SU-DHL-6 (cell line): ENCODE measurements around the gene TRAK2.
"Not testable (repeated sequence)": the region's sequence is repeated elsewhere in the genome, so short reads cannot be mapped to it uniquely, and the experiment has no call there.

ENCODE experiments used
- H2AFZ ChIP-seq: fragments of 200-600 bp; sonication (generic); 2 replicates; pipeline ENCODE4 v1.6.1; 2014; ENCODE audit warnings: low read depth, mild to moderate bottlenecking, moderate library complexity, mixed read lengths, antibody characterized with exemption, low read length; ENCODE audit not compliant: severe bottlenecking
- H3F3A ChIP-seq: fragments of 200-600 bp; shearing (Covaris generic); 2 replicates; pipeline ENCODE4 v1.6.0; 2016; ENCODE audit warnings: antibody characterized with exemption, mild to moderate bottlenecking; ENCODE audit not compliant: insufficient read depth
- H3K27ac ChIP-seq: fragments of 200-600 bp; sonication (generic); 2 replicates; pipeline ENCODE4 v1.5.1; 2016; ENCODE audit warnings: low read depth, mild to moderate bottlenecking, low read length, moderate library complexity, mixed read lengths
- H3K27me3 ChIP-seq: fragments of 200-600 bp; sonication (generic), shearing (Covaris generic); 2 replicates; pipeline ENCODE4 v1.6.0; 2014; ENCODE audit warnings: mild to moderate bottlenecking, low read length
- H3K36me3 ChIP-seq: fragments of 200-600 bp; sonication (generic); 2 replicates; pipeline ENCODE4 v1.6.1; 2014; ENCODE audit warnings: mild to moderate bottlenecking, low read length, mixed read lengths
- H3K4me2 ChIP-seq: fragments of 300-600, 200-600 bp; shearing (Covaris generic), sonication (generic); 2 replicates; pipeline ENCODE4 v1.6.0; 2014; ENCODE audit warnings: low read length, low read depth, mild to moderate bottlenecking; ENCODE audit not compliant: poor library complexity, severe bottlenecking
- H3K4me3 ChIP-seq: fragments of 200-600 bp; sonication (generic); 2 replicates; pipeline ENCODE4 v1.5.1; 2014; ENCODE audit warnings: antibody characterized with exemption, low read length, mild to moderate bottlenecking, mixed read lengths; ENCODE audit not compliant: insufficient read depth, poor library complexity, severe bottlenecking
- H3K79me2 ChIP-seq: fragments of 200-600 bp; sonication (generic); 2 replicates; pipeline ENCODE4 v1.6.1; 2014; ENCODE audit warnings: mild to moderate bottlenecking, low read length, moderate library complexity; ENCODE audit not compliant: insufficient read depth
- H3K9ac ChIP-seq: fragments of 200-600 bp; sonication (generic); 2 replicates; pipeline ENCODE4 v1.7.0; 2014; ENCODE audit warnings: mild to moderate bottlenecking, low read length
- H3K9me2 ChIP-seq: fragments of 200-600 bp; sonication (generic); replicated peaks from 2 replicates; pipeline ENCODE4 v1.6.1; 2014; ENCODE audit warnings: low read length; ENCODE audit not compliant: insufficient read depth
- H3K9me3 ChIP-seq: fragments of 200-600 bp; sonication (generic); 2 replicates; pipeline ENCODE4 v1.6.1; 2014; ENCODE audit warnings: low read length, mixed read lengths; ENCODE audit not compliant: insufficient read depth
- H4K20me1 ChIP-seq: fragments of 200-600 bp; sonication (generic); 2 replicates; pipeline ENCODE4 v1.6.1; 2014; ENCODE audit warnings: low read depth, mild to moderate bottlenecking, antibody characterized with exemption, low read length, moderate library complexity, mixed read lengths
- CTCF ChIP-seq: fragments of 200-600 bp; sonication (generic); IDR thresholded peaks from one replicate; pipeline ENCODE4 v1.5.1; 2017; ENCODE audit warnings: antibody characterized with exemption, mild to moderate bottlenecking, low read length, moderate library complexity; ENCODE audit not compliant: insufficient read depth, poor library complexity, severe bottlenecking
- EZH2phosphoT487 ChIP-seq: fragments of 200-600 bp; sonication (generic), shearing (Covaris generic); conservative IDR thresholded peaks from 2 replicates; pipeline ENCODE4 v1.6.1; 2018; ENCODE audit warnings: mild to moderate bottlenecking, antibody characterized with exemption, low read length, moderate library complexity, mixed read lengths

Gene TRAK2

GRCh38 chr2:201444746-201445465 lies 6.4 kb downstream of the TRAK2 start:
- Histone ChIP-seq H3K79me2 (no peaks in the 10 kb centered on the region), H2AFZ (no peak overlapping the region), H3K9ac (no peak overlapping the region), H3K4me3 (no peak overlapping the region), H3K27me3 (no peaks in the 10 kb centered on the region), H3K9me3 (no peaks in the 10 kb centered on the region), H3K27ac (no peak overlapping the region), H4K20me1 (no peaks in the 10 kb centered on the region), H3K36me3 (no peaks in the 10 kb centered on the region), H3K4me2 (no peak overlapping the region), H3K9me2 (no peaks in the 10 kb centered on the region), H3F3A (no peaks in the 10 kb centered on the region)
- no peak for TF ChIP-seq CTCF
- TF ChIP-seq EZH2phosphoT487: no peak

- Histone ChIP-seq H3K79me2 (no peaks in the 10 kb centered on the region), H3K9ac (no peak overlapping the region), H3K27me3 (no peaks in the 10 kb centered on the region), H3K9me3 (no peaks in the 10 kb centered on the region), H2AFZ (no peak overlapping the region), H3K4me3 (no peak overlapping the region), H4K20me1 (no peaks in the 10 kb centered on the region), H3K27ac (no peak overlapping the region), H3K9me2 (no peaks in the 10 kb centered on the region), H3F3A (no peaks in the 10 kb centered on the region), H3K36me3 (no peaks in the 10 kb centered on the region), H3K4me2 (no peak overlapping the region)
- TF ChIP-seq EZH2phosphoT487 (no peak), CTCF (no peak)
These were observed 9.8 kb downstream of the TRAK2 start for GRCh38 chr2:201441409-201441808.

GRCh38 chr2:201440182-201440581 lies 11.1 kb downstream of the TRAK2 start:
- H2AFZ ChIP-seq: no peak overlapping the region
- H3K9me3 ChIP-seq: no peaks in the 10 kb centered on the region
- H3K27ac ChIP-seq: no peak overlapping the region
- H3K4me3 ChIP-seq: no peak overlapping the region
- no peaks in the 10 kb centered on the region for H3K36me3 ChIP-seq
- no peak overlapping the region for H3K4me2 ChIP-seq
- TF ChIP-seq EZH2phosphoT487: no peak
- TF ChIP-seq CTCF: no peak
- H3K27me3 ChIP-seq: no peaks in the 10 kb centered on the region
- no peaks in the 10 kb centered on the region for H4K20me1 ChIP-seq
- H3K9ac ChIP-seq: no peak overlapping the region
- no peaks in the 10 kb centered on the region for H3K79me2 ChIP-seq
- no peaks in the 10 kb centered on the region for H3F3A ChIP-seq
- no peaks in the 10 kb centered on the region for H3K9me2 ChIP-seq

GRCh38 chr2:201439336-201439922 lies 11.8 kb downstream of the TRAK2 start:
- H3K9ac ChIP-seq, H3K27me3 ChIP-seq, H4K20me1 ChIP-seq, H3K9me3 ChIP-seq, H3K27ac ChIP-seq, H3K9me2 ChIP-seq, H3K4me3 ChIP-seq, H3K36me3 ChIP-seq, H2AFZ ChIP-seq, H3F3A ChIP-seq, H3K79me2 ChIP-seq, H3K4me2 ChIP-seq: not testable (repeated sequence)
